ENCODE results near the gene SLC10A7.

GRCh38 chr4:146398896-146399445 lies 122.8 kb downstream of the SLC10A7 start:
- TF ChIP-seq CTCF (IDR thresholded peaks at IDR 0.05) = no peak
- no peak for TF ChIP-seq EZH2 (IDR thresholded peaks at IDR 0.05; ENCODE audit: borderline replicate concordance, insufficient read depth, low read depth, low read length, poor library complexity, severe bottlenecking)

Data from B cell (primary cell).